ENCODE measurements around the gene CEP164. TPM values are rescaled to one million over a fixed set of nuclear protein-coding genes. Genes with fewer than 3 reads are reported as not detected.

Gene CEP164
- total RNA-seq = 38.5 and 38.8 TPM in 2 replicates

GRCh38 chr11:117327567-117328374 lies at the start of gene CEP164:
Gene CEP164 (plus strand): TSS chr11:117327854. CDS start chr11:117338587, 10,733 bp downstream.

GRCh38 chr11:117290809-117291396 lies 36.8 kb upstream of the CEP164 start, which contains the start of gene BACE1-AS:
Gene BACE1-AS (plus strand): TSS chr11:117291346.

DNA sequence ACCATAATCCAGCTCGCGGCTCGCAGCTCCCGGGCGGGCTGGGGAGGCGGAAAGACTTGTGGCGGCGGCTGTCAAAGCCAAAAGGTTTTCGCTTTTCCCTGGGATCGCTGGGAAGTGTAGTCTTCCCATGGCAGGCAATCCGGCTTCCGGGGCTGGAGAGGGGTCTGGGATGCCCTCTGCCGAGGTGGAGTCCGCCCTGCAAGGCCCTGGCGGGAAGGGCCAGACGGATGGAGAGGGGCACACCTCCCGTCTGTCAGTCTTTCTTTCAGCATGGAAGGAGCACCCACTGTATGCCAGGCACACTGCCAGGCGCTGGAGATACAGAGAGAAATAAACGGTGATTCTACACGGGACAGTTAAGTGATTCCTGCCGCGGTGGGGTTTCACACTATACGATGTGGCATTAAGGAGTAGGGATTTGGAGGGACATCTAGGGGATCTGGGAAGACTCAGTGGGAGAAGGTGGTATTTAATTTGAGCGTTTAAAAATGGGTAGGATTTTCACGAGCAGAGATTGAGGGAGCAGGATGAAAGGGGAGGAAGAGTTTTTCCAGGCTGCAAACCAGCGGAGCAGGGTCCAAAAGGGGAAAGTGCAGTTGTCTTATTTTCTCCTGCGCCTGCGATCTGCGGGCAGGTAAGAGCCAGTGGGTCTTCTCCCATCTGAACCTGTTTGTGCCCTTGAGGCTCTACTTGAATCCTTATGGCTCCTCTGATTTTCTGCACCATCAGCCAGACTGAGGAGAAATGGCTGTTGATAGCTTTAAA lies 11.3 kb upstream of the CEP164 start, which contains the start of gene BACE1:
TSS of gene BACE1 (minus strand) at position 60 of the 765 bp plus-strand sequence. CDS start 461 bp downstream, outside the sequence.

Other genes starting within 250 kb of the CEP164 start
- gene SIK3, start 229.4 kb upstream of the CEP164 start, total RNA-seq = 31.0 and 34.8 TPM in 2 replicates
- 159 and 189 TPM in 2 replicates for gene PAFAH1B2, start 183.6 kb upstream of the CEP164 start, total RNA-seq
- 21.9 and 32.1 TPM in 2 replicates for gene SIDT2, start 149.1 kb upstream of the CEP164 start, total RNA-seq
- gene TAGLN, start 128.5 kb upstream of the CEP164 start, total RNA-seq = 331 and 451 TPM in 2 replicates
- 36.5 and 43.9 TPM in 2 replicates for gene PCSK7, start 95.8 kb upstream of the CEP164 start, total RNA-seq
- gene RNF214, start 95.2 kb upstream of the CEP164 start, total RNA-seq = 14.2 and 17.0 TPM in 2 replicates
- gene BACE1-AS, start 36.5 kb upstream of the CEP164 start, total RNA-seq = 5.1 and 5.4 TPM in 2 replicates
- 48.4 and 52.9 TPM in 2 replicates for gene BACE1, start 11.6 kb upstream of the CEP164 start, total RNA-seq